ENCODE measurements around the gene BCOR.

Gene BCOR

GRCh38 chrX:40117715-40118285 is 20.0 kb upstream of the BCOR start:
- Histone ChIP-seq H3K4me3 (no peak overlapping the region), H3K27ac (no peak overlapping the region)

- H3K4me3 ChIP-seq: no peak overlapping the region
- H3K27ac ChIP-seq: no peak overlapping the region
Measured at GRCh38 chrX:40116925-40117324, 19.2 kb upstream of the BCOR start.

- Histone ChIP-seq H3K27ac (no peak overlapping the region), H3K4me3 (no peak overlapping the region)
Measured at GRCh38 chrX:40112996-40113395, 15.2 kb upstream of the BCOR start.

- Histone ChIP-seq H3K4me3 (no peak overlapping the region), H3K27ac (no peak overlapping the region)
Measured at GRCh38 chrX:40111868-40112267, 14.1 kb upstream of the BCOR start.

GRCh38 chrX:40109288-40110008 is 11.7 kb upstream of the BCOR start:
- H3K27ac ChIP-seq: peak overlapping the region; percentile 53 to 93 (median 84)
- peak overlapping the region; percentile 37 to 57 (median 47) for H3K4me3 ChIP-seq

GRCh38 chrX:40108959-40109287 is 11.2 kb upstream of the BCOR start:
- Histone ChIP-seq H3K4me3 (peak overlapping the region; percentile 37 to 57 (median 47)), H3K27ac (peak overlapping the region; percentile 53 to 93 (median 84))

GRCh38 chrX:40108162-40108958 is 10.6 kb upstream of the BCOR start:
- Histone ChIP-seq H3K4me3 (peak overlapping the region; percentile 37 to 57 (median 47)), H3K27ac (peak overlapping the region; percentile 19 to 93 (median 84))

- H3K27ac ChIP-seq: peak overlapping the region in 13 of 21 experiments; percentile 73 to 93 (median 85)
- H3K4me3 ChIP-seq: peak overlapping the region in 6 of 7 experiments; percentile 33 to 53 (median 48)
Measured at GRCh38 chrX:40107291-40108161, 9.8 kb upstream of the BCOR start.

- Histone ChIP-seq H3K27ac (peak overlapping the region in 18 of 21 experiments; percentile 36 to 90 (median 78)), H3K4me3 (peak overlapping the region; percentile 33 to 53 (median 46))
Measured at GRCh38 chrX:40106676-40107290, 9.0 kb upstream of the BCOR start.

GRCh38 chrX:40105835-40106675 is 8.3 kb upstream of the BCOR start:
- peak overlapping the region; percentile 13 to 90 (median 77) for H3K27ac ChIP-seq
- peak overlapping the region; percentile 33 to 53 (median 46) for H3K4me3 ChIP-seq

GRCh38 chrX:40104985-40105834 is 7.5 kb upstream of the BCOR start:
- peak overlapping the region; percentile 13 to 90 (median 77) for H3K27ac ChIP-seq
- peak overlapping the region; percentile 33 to 53 (median 46) for H3K4me3 ChIP-seq

- peak overlapping the region; percentile 33 to 53 (median 46) for H3K4me3 ChIP-seq
- H3K27ac ChIP-seq: peak overlapping the region in 19 of 21 experiments; percentile 45 to 90 (median 78)
Measured at GRCh38 chrX:40104630-40104984, 6.8 kb upstream of the BCOR start.

GRCh38 chrX:40103565-40104323 is 6.0 kb upstream of the BCOR start:
- Histone ChIP-seq H3K27ac (no peak overlapping the region), H3K4me3 (no peak overlapping the region)

- no peak overlapping the region for H3K27ac ChIP-seq
- no peak overlapping the region for H3K4me3 ChIP-seq
Measured at GRCh38 chrX:40102393-40103381, 4.9 kb upstream of the BCOR start.

GRCh38 chrX:40101430-40101802 is 3.7 kb upstream of the BCOR start:
- H3K27ac ChIP-seq: no peak overlapping the region
- no peak overlapping the region for H3K4me3 ChIP-seq
